Stimulated activated CD8-positive, alpha-beta memory T cell treated with anti-CD3 and anti-CD28 coated beads, Interleukin-15, amount 100 ng/mL, for 4 hours (primary cell): Measurements from ENCODE around the gene RUSF1.
"Not testable (repeated sequence)": the region's sequence is repeated elsewhere in the genome, so short reads cannot be mapped to it uniquely, and the experiment has no call there.

Experiments
- DNase-seq, 2 donors: peaks; one replicate each; pipeline ENCODE4 v3.0.0-alpha.2; 2020; ENCODE audit warnings: low read depth in 2 of 2

The RUSF1 gene

GRCh38 chr16:31452631-31453106 is 55.5 kb downstream of the RUSF1 start:
- no peak for DNase-seq

GRCh38 chr16:31451681-31452351 is 56.4 kb downstream of the RUSF1 start:
- no peak for DNase-seq

GRCh38 chr16:31451201-31451600 is 57.0 kb downstream of the RUSF1 start:
- no peak for DNase-seq

GRCh38 chr16:31445931-31446330 is 62.3 kb downstream of the RUSF1 start:
- DNase-seq: not testable (repeated sequence)

- no peak for DNase-seq
Measured at GRCh38 chr16:31441956-31442355, 66.2 kb downstream of the RUSF1 start.

GRCh38 chr16:31440516-31441184 is 67.5 kb downstream of the RUSF1 start:
- no peak for DNase-seq

GRCh38 chr16:31439519-31439918 is 68.7 kb downstream of the RUSF1 start:
- no peak for DNase-seq
